GM18526 (cell line): ENCODE results near the gene ATAD3C.

Experiments
- POLR2A ChIP-seq: IDR thresholded peaks from 3 replicates; pipeline ENCODE4 v1.6.1; 2011; ENCODE audit not compliant: insufficient read length; ENCODE audit errors: extremely low read depth

ATAD3C gene

DNA sequence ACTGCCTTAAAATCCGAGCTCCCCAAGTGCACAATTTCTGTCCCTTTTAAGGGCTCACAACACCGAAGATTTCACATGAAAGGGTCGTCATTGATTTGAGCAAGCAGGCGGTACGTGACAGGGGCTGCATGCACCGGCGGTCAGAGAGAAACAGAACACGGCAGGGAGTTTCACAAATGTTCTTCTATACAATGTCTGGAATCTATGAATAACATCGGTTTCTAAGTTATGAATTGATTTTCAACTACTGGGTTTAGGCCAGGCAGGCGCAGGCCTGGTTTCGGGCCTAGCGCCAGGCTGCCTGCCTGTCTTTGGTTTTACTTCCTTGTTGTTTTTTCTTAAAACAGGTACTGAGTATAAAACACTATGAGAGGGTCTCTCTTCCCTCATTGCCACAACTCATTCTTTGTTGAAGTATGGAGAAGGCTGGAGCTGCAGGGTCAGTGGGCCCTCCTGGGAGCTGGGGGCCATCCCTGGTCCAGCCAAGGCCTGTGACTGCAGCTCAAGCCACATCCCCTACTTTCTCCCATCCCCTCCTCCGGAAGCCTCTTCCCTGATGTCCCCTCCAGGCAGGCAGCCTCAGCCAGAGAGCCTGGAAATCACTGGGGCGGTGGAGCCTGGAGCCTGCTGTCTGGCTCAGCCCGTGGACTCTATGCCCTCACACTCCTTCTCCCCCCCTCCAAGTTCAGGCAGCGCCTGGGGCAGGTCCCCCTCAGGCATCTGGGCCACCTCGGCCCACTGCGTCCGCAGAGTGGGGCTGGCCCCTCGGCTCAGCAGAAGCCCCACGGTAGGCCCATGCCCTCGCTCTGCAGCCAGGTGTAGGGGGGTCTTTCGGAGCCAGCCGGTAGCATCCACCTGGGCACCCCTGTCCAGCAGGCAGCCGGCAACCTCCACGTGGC, 30.8 kb upstream of the ATAD3C start:
- no peak for TF ChIP-seq POLR2A

- no peak for TF ChIP-seq POLR2A
Observed at GRCh38 chr1:1419363-1419812, 30.1 kb upstream of the ATAD3C start.

DNA sequence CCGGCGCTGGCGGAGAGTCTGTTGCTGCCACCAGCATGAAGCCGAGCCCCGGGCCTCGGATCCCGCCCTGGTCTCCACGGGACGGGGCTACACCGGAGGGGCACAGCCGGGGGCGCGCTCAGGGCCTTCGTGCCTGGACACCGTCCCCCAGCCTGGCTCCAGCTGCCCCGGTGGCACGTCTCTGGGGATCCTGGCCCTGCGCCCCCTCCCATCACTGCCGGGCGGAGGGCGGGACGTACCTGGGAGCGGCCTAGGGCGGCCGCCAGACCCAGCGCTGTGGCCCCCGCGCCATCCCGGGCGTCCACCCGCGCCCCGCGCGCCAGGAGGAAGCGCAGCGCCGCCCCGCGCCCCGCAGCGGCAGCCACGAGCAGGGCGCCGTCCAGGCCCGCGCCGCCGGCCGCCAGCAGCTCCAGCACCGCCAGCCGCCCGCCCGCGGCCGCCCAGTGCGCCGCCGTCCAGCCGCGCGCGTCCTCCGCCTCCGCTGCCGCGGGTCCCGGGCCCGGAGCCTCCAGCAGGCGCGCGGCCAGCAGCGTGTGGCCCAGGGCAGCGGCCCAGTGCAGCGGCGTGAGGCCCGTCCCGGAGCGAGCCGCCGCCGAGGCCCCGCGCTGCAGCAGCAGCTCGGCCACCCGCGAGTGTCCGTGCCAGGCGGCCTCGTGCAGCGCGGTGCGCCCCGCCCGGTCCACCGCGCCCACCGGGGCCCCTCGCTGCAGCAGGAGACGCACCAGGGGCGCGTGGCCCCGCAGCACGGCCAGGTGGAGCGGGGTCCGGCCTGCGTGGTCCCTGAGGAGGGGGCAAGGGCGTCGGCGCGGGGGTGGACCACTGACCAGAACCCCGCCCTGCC, 29.5 kb upstream of the ATAD3C start:
- no peak for TF ChIP-seq POLR2A

DNA sequence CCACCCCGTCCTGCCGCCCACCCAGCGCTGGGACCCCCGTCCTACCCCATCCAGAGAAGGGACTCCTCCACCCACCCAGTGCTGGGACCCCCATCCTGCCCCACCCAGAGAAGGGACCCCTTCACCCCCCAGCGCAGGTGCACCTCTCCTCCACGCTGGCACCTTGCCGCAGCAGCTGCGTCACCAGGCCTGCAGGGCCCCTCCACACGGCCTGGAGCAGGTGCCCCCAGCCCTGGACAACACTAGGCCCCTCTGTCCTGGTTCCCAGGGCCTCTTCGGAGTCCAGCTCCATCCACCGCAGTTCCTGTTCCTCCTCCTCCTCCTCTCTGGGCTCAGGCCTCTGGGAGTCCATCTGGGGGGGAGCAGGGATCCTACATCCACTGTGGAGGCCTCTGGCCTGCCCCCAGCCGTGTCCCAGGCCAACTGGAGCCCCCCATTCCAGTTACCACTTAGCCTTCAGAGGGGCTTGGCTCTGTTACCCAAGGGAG, 28.8 kb upstream of the ATAD3C start:
- TF ChIP-seq POLR2A: no peak

- no peak for TF ChIP-seq POLR2A
Observed at GRCh38 chr1:1421147-1421906, 28.2 kb upstream of the ATAD3C start, which contains the start of gene ANKRD65. Gene ANKRD65, minus strand, starts transcription at chr1:1421276. Its CDS starts 271 bp downstream, at chr1:1421005.

DNA sequence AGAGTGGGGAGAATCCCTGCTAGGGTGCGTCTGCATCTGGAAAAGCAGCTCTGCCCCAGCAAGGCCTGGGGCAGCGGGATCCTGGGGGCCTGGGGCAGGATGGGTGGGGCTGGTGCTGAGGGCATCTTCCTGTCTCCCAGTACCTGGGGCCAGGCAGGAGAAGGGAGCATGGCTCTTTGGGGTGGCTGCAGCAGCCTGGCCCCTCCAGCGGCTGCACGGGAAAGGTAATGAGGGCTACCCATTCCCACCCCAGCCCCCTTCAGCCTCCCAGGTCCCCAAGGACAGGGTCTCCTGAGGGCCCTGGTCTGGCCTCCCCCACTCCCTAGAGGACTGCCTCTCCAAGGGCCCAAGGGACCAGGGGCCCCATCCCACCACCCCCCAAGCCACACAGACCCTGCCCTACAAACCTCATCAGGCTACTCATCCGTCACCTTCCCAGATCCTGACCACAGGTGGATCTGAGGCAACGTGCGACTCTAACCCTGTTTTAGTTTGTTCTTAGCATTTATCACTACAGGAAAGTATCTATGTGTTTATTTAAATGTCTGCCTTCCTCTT, 27.5 kb upstream of the ATAD3C start:
- TF ChIP-seq POLR2A: no peak

DNA sequence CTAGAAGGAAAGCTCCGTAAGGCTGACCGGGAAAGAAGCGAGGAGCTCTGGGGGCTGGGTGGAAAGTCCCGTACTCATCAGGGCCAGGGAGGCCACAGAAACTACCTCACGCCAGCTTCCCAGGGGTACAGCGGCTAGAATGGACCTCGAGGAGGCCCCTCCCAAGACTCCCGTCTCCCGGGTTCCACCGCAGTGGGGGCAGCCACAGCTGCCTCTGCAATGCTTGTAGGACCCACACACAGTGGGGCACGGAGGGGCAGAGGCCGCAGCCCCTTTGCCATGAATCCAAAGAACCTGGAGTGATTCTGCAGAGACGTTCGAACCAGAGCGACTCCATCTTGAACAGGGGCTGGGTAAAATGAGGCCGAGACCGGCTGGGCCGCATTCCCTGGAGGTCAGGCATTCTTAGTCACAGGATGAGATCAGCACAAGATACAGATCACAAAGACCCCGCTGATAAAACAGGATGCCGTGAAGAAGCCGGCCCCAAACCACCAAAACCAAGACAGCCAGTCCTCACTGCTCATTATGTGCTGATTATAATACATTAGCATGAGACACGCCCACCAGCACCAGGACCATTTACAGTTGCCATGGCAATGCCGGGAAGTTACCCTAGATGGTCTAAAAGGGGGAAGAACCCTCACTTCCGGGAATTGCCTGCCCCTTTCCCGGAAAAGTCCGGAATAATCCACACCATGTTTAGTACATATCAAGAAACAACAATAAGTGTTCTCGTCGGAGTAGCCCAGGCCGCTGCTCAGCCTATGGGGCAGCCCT, 26.8 kb upstream of the ATAD3C start:
- TF ChIP-seq POLR2A: no peak

DNA sequence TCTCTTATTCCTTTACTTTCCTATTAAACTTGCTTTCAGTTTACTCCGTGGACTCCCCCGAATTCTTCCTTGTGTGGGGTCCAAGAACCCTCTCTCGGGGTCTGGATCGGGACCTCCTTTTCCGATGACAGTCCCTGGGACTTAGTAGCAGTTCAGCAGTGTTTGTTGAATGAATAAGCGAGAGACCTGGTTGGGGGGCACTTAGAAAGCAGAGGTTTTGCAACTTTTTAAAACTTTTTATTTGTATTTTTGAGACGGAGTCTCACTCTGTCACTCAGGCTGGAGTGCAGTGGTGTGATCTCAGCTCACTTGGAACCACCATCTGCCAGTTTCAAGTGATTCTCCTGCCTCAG, 26.3 kb upstream of the ATAD3C start:
- TF ChIP-seq POLR2A: no peak

DNA sequence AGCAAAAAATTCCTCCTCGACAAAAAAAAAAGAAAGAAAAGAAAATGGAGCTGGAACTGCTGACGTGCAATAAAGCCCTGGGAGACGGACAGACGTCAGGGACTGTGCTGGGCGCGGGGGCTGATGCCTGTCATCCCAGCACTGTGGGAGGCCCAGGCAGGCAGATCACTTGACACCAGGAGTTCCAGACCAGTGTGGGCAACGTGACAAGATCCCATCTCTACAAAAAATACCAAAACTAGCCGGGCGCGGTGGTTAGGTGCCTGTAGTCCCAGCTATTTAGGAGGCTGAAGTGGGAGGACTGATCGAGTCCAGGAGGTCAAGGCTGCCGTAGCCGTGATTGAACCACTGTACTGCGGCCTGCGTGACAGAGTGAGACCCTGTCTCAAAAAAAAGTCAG, 24.8 kb upstream of the ATAD3C start:
- no peak for TF ChIP-seq POLR2A

GRCh38 chr1:1425426-1425752, 24.1 kb upstream of the ATAD3C start:
- no peak for TF ChIP-seq POLR2A

GRCh38 chr1:1425753-1426495, 23.6 kb upstream of the ATAD3C start:
- no peak for TF ChIP-seq POLR2A

GRCh38 chr1:1426496-1427105, 22.9 kb upstream of the ATAD3C start:
- no peak for TF ChIP-seq POLR2A
